Loucy (cell line): ENCODE data around the gene DZANK1.

Experiments used
- H2AFZ ChIP-seq: fragments of 200-600 bp; sonication (generic); 2 replicates; pipeline ENCODE4 v1.6.0; 2016; ENCODE audit warnings: antibody characterized with exemption, mild to moderate bottlenecking, low read length, moderate library complexity
- H3F3A ChIP-seq: fragments of 200-600 bp; 2 replicates; pipeline ENCODE4 v1.6.0; 2016; ENCODE audit warnings: antibody characterized with exemption, low read depth, mild to moderate bottlenecking
- H3K27me3 ChIP-seq: fragments of 200-600 bp; sonication (generic); 2 replicates; pipeline ENCODE4 v1.6.1; 2014; ENCODE audit warnings: low read length, mild to moderate bottlenecking; ENCODE audit not compliant: insufficient read depth, poor library complexity, severe bottlenecking
- H3K36me3 ChIP-seq: fragments of 200-600 bp; sonication (generic); 2 replicates; pipeline ENCODE4 v1.6.1; 2016; ENCODE audit warnings: low read length; ENCODE audit not compliant: insufficient read depth
- H3K4me1 ChIP-seq: fragments of 200-600 bp; sonication (generic); 2 replicates; pipeline ENCODE4 v1.5.1; 2014; ENCODE audit warnings: low read length, mild to moderate bottlenecking; ENCODE audit not compliant: insufficient read depth, poor library complexity, severe bottlenecking
- H3K4me2 ChIP-seq: fragments of 200-600 bp; sonication (generic); 2 replicates; pipeline ENCODE4 v1.6.0; 2014; ENCODE audit warnings: antibody characterized with exemption, low read length, low read depth, mild to moderate bottlenecking; ENCODE audit not compliant: poor library complexity, severe bottlenecking
- H3K4me3 ChIP-seq: fragments of 200-600 bp; sonication (generic); 2 replicates; pipeline ENCODE4 v1.5.1; 2014; ENCODE audit warnings: low read length, mild to moderate bottlenecking, mixed read lengths; ENCODE audit not compliant: poor library complexity, severe bottlenecking
- H3K79me2 ChIP-seq: fragments of 200-600 bp; sonication (generic); 2 replicates; pipeline ENCODE4 v1.6.1; 2014; ENCODE audit warnings: low read length; ENCODE audit not compliant: insufficient read depth
- H3K9ac ChIP-seq: fragments of 200-600 bp; sonication (generic); 2 replicates; pipeline ENCODE4 v1.6.0; 2014; ENCODE audit warnings: mild to moderate bottlenecking, low read depth, low read length, moderate library complexity; ENCODE audit not compliant: poor library complexity, severe bottlenecking
- H3K9me2 ChIP-seq: fragments of 200-600 bp; sonication (generic); replicated peaks from 2 replicates; pipeline ENCODE4 v1.6.1; 2016; ENCODE audit warnings: low read depth, low read length, mixed read lengths
- H3K9me3 ChIP-seq: fragments of 200-600 bp; sonication (generic); 2 replicates; pipeline ENCODE4 v1.6.1; 2014; ENCODE audit warnings: mild to moderate bottlenecking, antibody characterized with exemption, low read length, low read depth; ENCODE audit not compliant: insufficient read depth
- H4K20me1 ChIP-seq: fragments of 200-600 bp; sonication (generic); 2 replicates; pipeline ENCODE4 v1.6.0; 2014; ENCODE audit warnings: antibody characterized with exemption, low read length, mild to moderate bottlenecking; ENCODE audit not compliant: insufficient read depth, poor library complexity, severe bottlenecking
- CTCF ChIP-seq: fragments of 200-600 bp; sonication (generic); conservative IDR thresholded peaks from 2 replicates; pipeline ENCODE4 v1.5.1; 2014; ENCODE audit warnings: mild to moderate bottlenecking, antibody characterized with exemption, low read length
- EZH2phosphoT487 ChIP-seq: fragments of 200-600 bp; IDR thresholded peaks from 2 replicates; pipeline ENCODE4 v1.6.1; 2018; ENCODE audit warnings: antibody characterized with exemption, mild to moderate bottlenecking, moderate library complexity, borderline replicate concordance

The DZANK1 gene

GRCh38 chr20:18421608-18422007 is 45.2 kb downstream of the DZANK1 start:
- Histone ChIP-seq H3K4me1 (no peaks in the 10 kb centered on the region), H3F3A (no peaks in the 10 kb centered on the region), H3K36me3 (no peaks in the 10 kb centered on the region), H4K20me1 (no peaks in the 10 kb centered on the region), H3K9me2 (no peaks in the 10 kb centered on the region), H3K9ac (no peak overlapping the region), H3K79me2 (no peaks in the 10 kb centered on the region), H3K4me2 (no peak overlapping the region), H3K4me3 (no peak overlapping the region), H3K27me3 (no peaks in the 10 kb centered on the region), H2AFZ (no peak overlapping the region), H3K9me3 (no peaks in the 10 kb centered on the region)
- TF ChIP-seq CTCF, result no peak
- no peak for TF ChIP-seq EZH2phosphoT487

- Histone ChIP-seq H3K4me1 (peaks cover 3% of the 10 kb centered on the region), H4K20me1 (no peaks in the 10 kb centered on the region)
These were observed 50.3 kb downstream of the DZANK1 start for GRCh38 chr20:18416486-18416885.

GRCh38 chr20:18414140-18414539 is 52.7 kb downstream of the DZANK1 start:
- Histone ChIP-seq H2AFZ (no peak overlapping the region), H3K9me2 (no peaks in the 10 kb centered on the region), H3K9ac (no peak overlapping the region), H3K27me3 (no peaks in the 10 kb centered on the region), H3K36me3 (no peaks in the 10 kb centered on the region), H4K20me1 (no peaks in the 10 kb centered on the region), H3K4me1 (peaks cover 3% of the 10 kb centered on the region), H3K4me3 (no peak overlapping the region), H3K9me3 (no peaks in the 10 kb centered on the region), H3K79me2 (no peaks in the 10 kb centered on the region), H3F3A (no peaks in the 10 kb centered on the region), H3K4me2 (no peak overlapping the region)
- TF ChIP-seq CTCF (no peak), EZH2phosphoT487 (no peak)

More at GRCh38 chr20:18416486-18416885, 50.3 kb downstream of the DZANK1 start:
- TF ChIP-seq EZH2phosphoT487, result no peak
- TF ChIP-seq CTCF, result no peak
- Histone ChIP-seq H3K27me3 (no peaks in the 10 kb centered on the region), H3K9ac (no peak overlapping the region), H3F3A (no peaks in the 10 kb centered on the region), H2AFZ (no peak overlapping the region), H3K4me3 (no peak overlapping the region), H3K9me2 (no peaks in the 10 kb centered on the region), H3K36me3 (no peaks in the 10 kb centered on the region), H3K4me2 (no peak overlapping the region), H3K9me3 (no peaks in the 10 kb centered on the region), H3K79me2 (no peaks in the 10 kb centered on the region)
